PC-3 (cell line): ENCODE measurements around the gene SYNJ2. TPM values are rescaled to one million over a fixed set of nuclear protein-coding genes. Genes with fewer than 3 reads are reported as not detected.

Experiments
- ATAC-seq: fragments of 200-7000 bp; cut with Tn5 transposase; 2 replicates; pipeline ENCODE4 v1.9.1; 2020; ENCODE audit warnings: mild to moderate bottlenecking, moderate library complexity
- BruUV-seq: library from RNA; stranded (reverse); fragments of 400-500 nt; replicated peaks from 2 replicates; lab custom pipeline; 2021; lab: Mats Ljungman, UMichigan
- CTCF ChIA-PET: fragments of 300-600 bp; sonication (Branson Sonifier 250); formaldehyde crosslinking; loops from one replicate; lab custom pipeline; 2022; ENCODE audit warnings: antibody characterized with exemption; lab: Charles Lee
- POLR2A ChIA-PET: fragments of 300-600 bp; sonication (Branson Sonifier 250); formaldehyde crosslinking; loops from one replicate; lab custom pipeline; 2022; ENCODE audit warnings: antibody characterized with exemption; ENCODE audit not compliant: unreplicated experiment; lab: Charles Lee
- DNase-seq: peaks from one replicate; pipeline ENCODE4 v3.0.0-alpha.2; 2015
- H2AFZ ChIP-seq: fragments of 300-600 bp; sonication (generic); 2 replicates; pipeline ENCODE4 v1.6.0; 2016; ENCODE audit warnings: antibody characterized with exemption, low read length
- H3F3A ChIP-seq: fragments of 300-600 bp; sonication (generic); one replicate; pipeline ENCODE4 v1.6.0; 2017; ENCODE audit warnings: antibody characterized with exemption, low read length, control low read depth, mild to moderate bottlenecking; ENCODE audit not compliant: unreplicated experiment
- H3K27ac ChIP-seq: fragments of 300-600 bp; sonication (generic); 2 replicates; pipeline ENCODE4 v1.5.1; 2016; ENCODE audit warnings: mild to moderate bottlenecking, low read length
- H3K27me3 ChIP-seq: fragments of 300-600 bp; sonication (generic); 2 replicates; pipeline ENCODE4 v1.6.1; 2016; ENCODE audit warnings: low read length, mixed read lengths
- H3K36me3 ChIP-seq: fragments of 300-600 bp; sonication (generic); 2 replicates; pipeline ENCODE4 v1.6.1; 2016; ENCODE audit warnings: low read depth, mixed run types, low read length, mixed read lengths
- H3K4me1 ChIP-seq: fragments of 300-600 bp; sonication (generic); 2 replicates; pipeline ENCODE4 v1.5.1; 2016; ENCODE audit warnings: low read length; ENCODE audit not compliant: insufficient read depth
- H3K4me2 ChIP-seq: fragments of 300-600 bp; sonication (generic); 2 replicates; pipeline ENCODE4 v1.6.0; 2016; ENCODE audit warnings: low read length
- H3K4me3 ChIP-seq: fragments of 300-600 bp; sonication (generic); 2 replicates; pipeline ENCODE4 v1.5.1; 2016; ENCODE audit warnings: mild to moderate bottlenecking, low read length, mixed read lengths
- H3K79me2 ChIP-seq: fragments of 300-600 bp; sonication (generic); 2 replicates; pipeline ENCODE4 v1.6.1; 2017; ENCODE audit warnings: low read length, mixed read lengths
- H3K9ac ChIP-seq: fragments of 300-600 bp; sonication (generic); 2 replicates; pipeline ENCODE4 v1.6.0; 2016; ENCODE audit warnings: mild to moderate bottlenecking, low read length
- H3K9me2 ChIP-seq: fragments of 300-600 bp; sonication (generic); replicated peaks from 2 replicates; pipeline ENCODE4 v1.6.1; 2016; ENCODE audit warnings: mixed run types, low read length, mixed read lengths
- H3K9me3 ChIP-seq: fragments of 300-600 bp; sonication (generic); 2 replicates; pipeline ENCODE4 v1.6.1; 2016; ENCODE audit warnings: low read length, mixed read lengths
- H4K20me1 ChIP-seq: fragments of 300-600 bp; sonication (generic); 2 replicates; pipeline ENCODE4 v1.6.1; 2016; ENCODE audit warnings: low read length, mixed read lengths
- CTCF ChIP-seq: fragments of 300-600 bp; sonication (generic); conservative IDR thresholded peaks from 2 replicates; pipeline ENCODE4 v1.5.1; 2017; ENCODE audit warnings: antibody characterized with exemption, low read depth, mild to moderate bottlenecking, low read length
- EZH2 ChIP-seq: fragments of 300-600 bp; sonication (generic); IDR thresholded peaks from one replicate; pipeline ENCODE4 v1.6.1; 2017; ENCODE audit warnings: antibody characterized with exemption, mild to moderate bottlenecking, low read length; ENCODE audit not compliant: unreplicated experiment
- EZH2phosphoT487 ChIP-seq: fragments of 300-600 bp; sonication (generic); IDR thresholded peaks from 2 replicates; pipeline ENCODE4 v1.6.1; 2018; ENCODE audit warnings: mild to moderate bottlenecking, antibody characterized with exemption, low read length, borderline replicate concordance
- intact Hi-C: fragments of 100-400 bp; cut with micrococcal nuclease; formaldehyde crosslinking; loops from 2 replicates; pipeline ENCODE4 v1.9.0; 2023
- total RNA-seq: library from RNA; depleted of rRNA; stranded (reverse); fragments of >200 nt; gene quantifications from 2 replicates; pipeline ENCODE4 v1.2.3, GENCODE V29; 2014

SYNJ2 gene
- total RNA-seq, 1 experiment from 2014 or later: 21.5 TPM

- H3K9me3 ChIP-seq: no peaks in the 10 kb centered on the region
- BruUV-seq: no TSS peak
- intact Hi-C loops: loop anchor here (5.0 kb wide), 1 partner anchor 61 kb away; the partner anchor contains the start of gene SYNJ2
- H3K27ac ChIP-seq: peak overlapping the region; percentile 96; the same call in 1 of the 2 replicates
- ChIA-PET CTCF (no interaction called here), POLR2A (interaction anchor here (0.6 kb wide), 1 partner anchor 11 kb away, joined by 3 read pairs; no protein-coding TSS in a partner anchor)
- no peaks in the 10 kb centered on the region for H3K27me3 ChIP-seq
- H3F3A ChIP-seq: no peaks in the 10 kb centered on the region
- no peak overlapping the region for H3K4me3 ChIP-seq
- H3K4me2 ChIP-seq: no peak overlapping the region
- peaks cover 11% of the 10 kb centered on the region for H3K79me2 ChIP-seq
- H3K4me1 ChIP-seq: peaks cover 64% of the 10 kb centered on the region
- DNase-seq: no peak
- ATAC-seq: no peak
- TF ChIP-seq EZH2phosphoT487: no peak
- no peak for TF ChIP-seq CTCF
- peaks cover 4% of the 10 kb centered on the region; the same call in 1 of the 2 replicates for H3K36me3 ChIP-seq
- H2AFZ ChIP-seq: no peak overlapping the region
- H3K9ac ChIP-seq: peak overlapping the region; percentile 80; the same call in 1 of the 2 replicates
- H4K20me1 ChIP-seq: no peaks in the 10 kb centered on the region
- H3K9me2 ChIP-seq: no peaks in the 10 kb centered on the region
Observed at GRCh38 chr6:158043008-158043407, 61.3 kb downstream of the SYNJ2 start.

GRCh38 chr6:158043586-158044524, 62.2 kb downstream of the SYNJ2 start:
- Histone ChIP-seq H3K79me2 (peaks cover 11% of the 10 kb centered on the region), H3K9ac (no peak overlapping the region), H3K4me2 (no peak overlapping the region), H2AFZ (no peak overlapping the region), H3K9me2 (no peaks in the 10 kb centered on the region), H3K4me3 (no peak overlapping the region), H3K27me3 (no peaks in the 10 kb centered on the region), H3K27ac (no peak overlapping the region), H3K4me1 (peaks cover 61% of the 10 kb centered on the region), H4K20me1 (no peaks in the 10 kb centered on the region), H3K9me3 (no peaks in the 10 kb centered on the region), H3K36me3 (peaks cover 4% of the 10 kb centered on the region; the same call in 1 of the 2 replicates), H3F3A (no peaks in the 10 kb centered on the region)
- no peak for TF ChIP-seq CTCF
- no peak for TF ChIP-seq EZH2
- TF ChIP-seq EZH2phosphoT487: no peak
- no TSS peak for BruUV-seq
- ATAC-seq (no peak), DNase-seq (no peak)
- intact Hi-C loops: loop anchor here (5.0 kb wide), 1 partner anchor 62 kb away; the partner anchor contains the start of gene SYNJ2
- ChIA-PET POLR2A (no interaction called here), CTCF (no interaction called here)

- peaks cover 54% of the 10 kb centered on the region for H3K4me1 ChIP-seq
- no peak overlapping the region for H3K9ac ChIP-seq
- H4K20me1 ChIP-seq: no peaks in the 10 kb centered on the region
- H3K36me3 ChIP-seq: peaks cover 4% of the 10 kb centered on the region; the same call in 1 of the 2 replicates
- H3K4me2 ChIP-seq: no peak overlapping the region
- H3K27ac ChIP-seq: no peak overlapping the region
- ChIA-PET CTCF (no interaction called here), POLR2A (no interaction called here)
- H3K9me2 ChIP-seq: no peaks in the 10 kb centered on the region
- H3K27me3 ChIP-seq: no peaks in the 10 kb centered on the region
- no peak overlapping the region for H3K4me3 ChIP-seq
- intact Hi-C loops: loop anchor here (5.0 kb wide), 1 partner anchor 62 kb away; the partner anchor contains the start of gene SYNJ2
- H3K79me2 ChIP-seq: peaks cover 11% of the 10 kb centered on the region
- ATAC-seq: no peak
- H3F3A ChIP-seq: no peaks in the 10 kb centered on the region
- no peaks in the 10 kb centered on the region for H3K9me3 ChIP-seq
- no TSS peak for BruUV-seq
- DNase-seq: no peak
- no peak overlapping the region for H2AFZ ChIP-seq
- TF ChIP-seq EZH2 (no peak), CTCF (no peak), EZH2phosphoT487 (no peak)
Observed at GRCh38 chr6:158044525-158044888, 62.8 kb downstream of the SYNJ2 start.
